HepG2 (cell line): ENCODE measurements around the gene WDR93. TPM values are rescaled to one million over a fixed set of nuclear protein-coding genes. Genes with fewer than 3 reads are reported as not detected.

ENCODE experiments used
- ATAC-seq: fragments of 200-7000 bp; cut with Tn5 transposase; 3 replicates; pipeline ENCODE4 v1.9.1; 2020; ENCODE audit warnings: mild to moderate bottlenecking, moderate library complexity
- BruUV-seq: library from RNA; stranded (reverse); fragments of 400-500 nt; replicated peaks from 2 replicates; lab custom pipeline; 2021; lab: Mats Ljungman, UMichigan
- CTCF ChIA-PET: fragments of 300-600 bp; formaldehyde crosslinking; extraction: SDS; loops from one replicate; lab custom pipeline; 2021; ENCODE audit warnings: low total read pairs, inconsistent platforms, low intra/inter-chr PET ratio; lab: Yijun Ruan, JAX
- POLR2A ChIA-PET: fragments of 350-600 bp; sonication (Branson Sonifier 250); formaldehyde crosslinking; loops from one replicate; lab custom pipeline; 2020; ENCODE audit warnings: antibody characterized with exemption, inconsistent platforms; lab: Yijun Ruan, JAX
- DNase-seq: peaks from one replicate; pipeline ENCODE4 v3.0.0-alpha.2; 2015; ENCODE audit warnings: low spot score
- FAIRE-seq: peaks from 3 replicates; lab custom pipeline; 2011; peaks lifted over from hg19 to GRCh38; lab: Jason Lieb, UNC
- H2AFZ ChIP-seq: one replicate; pipeline ENCODE4 v1.6.1; 2011; ENCODE audit warnings: low read length, inconsistent platforms
- H3K27ac ChIP-seq: fragments of 300-600 bp; 3 replicates; pipeline ENCODE4 v1.8.0; 2011; ENCODE audit warnings: mixed run types, mild to moderate bottlenecking, mixed read lengths, low read length, inconsistent platforms; ENCODE audit not compliant: insufficient read depth; ENCODE audit errors: extremely low read length
- H3K27me3 ChIP-seq, 2 experiments: fragments of 200-600 bp in 1 of 2; 2 replicates in 1 of 2; 3 replicates in 1 of 2; pipeline versions ENCODE4 v1.6.0 to v1.8.0; 2011; ENCODE audit warnings: low read length in 2 of 2, mild to moderate bottlenecking in 2 of 2, moderate library complexity in 2 of 2, inconsistent platforms in 1 of 2; ENCODE audit not compliant: insufficient read depth in 2 of 2, control insufficient read depth in 1 of 2
- H3K36me3 ChIP-seq, 2 experiments: fragments of 200-600 bp in 1 of 2; replicated peaks in 1 of 2; 2 replicates in 1 of 2; 3 replicates in 1 of 2; pipeline versions ENCODE4 v1.5.1 to v1.8.0; 2011; ENCODE audit warnings: low read length in 2 of 2, inconsistent platforms in 1 of 2; ENCODE audit not compliant: insufficient read depth in 2 of 2, control insufficient read depth in 1 of 2
- H3K4me1 ChIP-seq: 2 replicates; pipeline ENCODE4 v1.5.1; 2012; ENCODE audit warnings: low read length, inconsistent platforms; ENCODE audit not compliant: insufficient read depth
- H3K4me2 ChIP-seq: 2 replicates; pipeline ENCODE4 v1.6.0; 2011; ENCODE audit warnings: low read depth, low read length, inconsistent platforms
- H3K4me3 ChIP-seq, 3 experiments: fragments of 200-600 bp in 1 of 3; sonication (generic), shearing (Covaris generic) in 1 of 3; replicated peaks in 1 of 3; 2 replicates each; pipeline ENCODE4 v1.5.1; 2011 to 2016; ENCODE audit warnings: low read length in 3 of 3, inconsistent platforms in 2 of 3, low read depth in 2 of 3, mild to moderate bottlenecking in 2 of 3, control low read depth in 1 of 3, mixed read lengths in 1 of 3; ENCODE audit not compliant: insufficient read depth in 1 of 3
- H3K79me2 ChIP-seq: one replicate; pipeline ENCODE4 v1.6.1; 2011; ENCODE audit warnings: low read length, inconsistent platforms; ENCODE audit not compliant: insufficient read depth
- H3K9ac ChIP-seq: 2 replicates; pipeline ENCODE4 v1.6.0; 2011; ENCODE audit warnings: mild to moderate bottlenecking, low read depth, low read length, inconsistent platforms; ENCODE audit not compliant: insufficient read depth
- H3K9me3 ChIP-seq: 2 replicates; pipeline ENCODE4 v1.5.1; 2012; ENCODE audit warnings: mild to moderate bottlenecking, low read length
- H4K20me1 ChIP-seq: 2 replicates; pipeline ENCODE4 v1.6.0; 2011; ENCODE audit warnings: inconsistent platforms, mild to moderate bottlenecking, low read length, moderate library complexity; ENCODE audit not compliant: insufficient read depth
- PRMT3 ChIP-seq: sonication (generic); formaldehyde crosslinking; IDR thresholded peaks from 2 replicates; pipeline ENCODE4 v1.8.1; 2022; ENCODE audit warnings: low read depth, mild to moderate bottlenecking, moderate library complexity, missing genetic modification reagents, borderline replicate concordance
- RBM39 ChIP-seq: fragments of 200-400 bp; formaldehyde crosslinking; IDR thresholded peaks from one replicate; pipeline ENCODE4 v1.6.1; 2018; ENCODE audit warnings: antibody characterized with exemption, mild to moderate bottlenecking, low read depth, low read length; ENCODE audit not compliant: poor library complexity, severe bottlenecking
- TBX3 ChIP-seq: fragments of 450-650 bp; IDR thresholded peaks from 2 replicates; pipeline ENCODE4 v1.6.1; 2017; ENCODE audit warnings: antibody characterized with exemption, mild to moderate bottlenecking, inconsistent platforms, borderline replicate concordance
- WGBS: methylation state at CpG from one replicate; pipeline ENCODE4 v1.1.6; 2017; ENCODE audit warnings: low lambda C conversion rate; 5-methylcytosine and 5-hydroxymethylcytosine counted together
- in situ Hi-C: cut with HindIII; loops from 2 replicates; pipeline ENCODE4 v1.10.0; 2017; ENCODE audit warnings: low pct_unique_long_range_greater_than_20kb; ENCODE audit not compliant: extremely low pct_ligation_motif_present
- intact Hi-C: fragments of 100-400 bp; cut with micrococcal nuclease; formaldehyde crosslinking; loops from one replicate; pipeline ENCODE4 v1.10.0; 2022; ENCODE audit not compliant: unreplicated experiment
- polyA plus RNA-seq, 8 experiments: library from polyadenylated mRNA; depleted of rRNA in 3 of 8; stranded (reverse) in 7 of 8; unstranded in 1 of 8; fragments of >200 nt; fragmentation: Illumina TruSeq in 4 of 8; extraction: Trizol in 4 of 8; gene quantifications; 2 replicates each; pipeline versions ENCODE4 v1.2.1 to v1.2.3, GENCODE V29; 2011 to 2016; ENCODE audit warnings: low read depth in 4 of 8, missing spikeins in 1 of 8, mixed read lengths in 1 of 8; ENCODE audit not compliant: insufficient read depth in 1 of 8
- total RNA-seq, 5 experiments: library from RNA; depleted of rRNA; stranded (reverse); fragments of >200 nt; fragmentation: Illumina TruSeq; extraction: Trizol; gene quantifications; 2 replicates each; pipeline ENCODE4 v1.2.3, GENCODE V29; 2016; ENCODE audit warnings: low read depth in 1 of 5
- TF ChIP-seq, protein P1 (sequence below): sonication (generic); formaldehyde crosslinking; IDR thresholded peaks from 2 replicates; pipeline ENCODE4 v1.4.0; 2020; ENCODE audit warnings: mild to moderate bottlenecking, missing genetic modification reagents
- TF ChIP-seq, protein P2 (sequence below): sonication (generic); formaldehyde crosslinking; IDR thresholded peaks from 2 replicates; pipeline ENCODE4 v1.4.0; 2020; ENCODE audit warnings: missing genetic modification reagents
- TF ChIP-seq, protein P3 (sequence below): sonication (generic); formaldehyde crosslinking; IDR thresholded peaks from 2 replicates; pipeline ENCODE4 v1.4.0; 2020; ENCODE audit warnings: missing genetic modification reagents

The WDR93 gene
- total and polyA plus RNA-seq, 2 of the 13 experiments (the other 11 are each of a cell fraction or from before 2014, with no cell fraction given) = 0.07 TPM; not detected in 1

DNA sequence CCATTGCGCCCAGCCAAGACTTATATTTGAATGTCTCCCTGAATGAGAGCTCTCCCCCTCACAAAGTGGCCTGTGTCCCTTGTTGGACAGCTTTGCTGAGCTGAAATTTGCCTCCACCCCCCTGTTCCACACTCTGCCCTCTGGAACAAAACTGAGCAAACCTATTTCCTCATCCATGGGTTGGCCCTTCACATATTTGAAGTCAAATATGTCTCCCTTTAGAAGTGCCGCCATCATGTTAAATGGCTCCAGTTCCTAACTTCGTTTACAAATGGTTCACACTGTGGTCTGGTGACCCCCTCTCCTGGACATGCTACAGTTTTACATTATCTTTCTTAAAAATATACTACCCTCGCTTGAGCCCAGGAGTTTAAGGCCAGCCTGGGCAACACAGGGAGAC is 16.1 kb upstream of the WDR93 start (continued):
- TF ChIP-seq, protein P1, sequence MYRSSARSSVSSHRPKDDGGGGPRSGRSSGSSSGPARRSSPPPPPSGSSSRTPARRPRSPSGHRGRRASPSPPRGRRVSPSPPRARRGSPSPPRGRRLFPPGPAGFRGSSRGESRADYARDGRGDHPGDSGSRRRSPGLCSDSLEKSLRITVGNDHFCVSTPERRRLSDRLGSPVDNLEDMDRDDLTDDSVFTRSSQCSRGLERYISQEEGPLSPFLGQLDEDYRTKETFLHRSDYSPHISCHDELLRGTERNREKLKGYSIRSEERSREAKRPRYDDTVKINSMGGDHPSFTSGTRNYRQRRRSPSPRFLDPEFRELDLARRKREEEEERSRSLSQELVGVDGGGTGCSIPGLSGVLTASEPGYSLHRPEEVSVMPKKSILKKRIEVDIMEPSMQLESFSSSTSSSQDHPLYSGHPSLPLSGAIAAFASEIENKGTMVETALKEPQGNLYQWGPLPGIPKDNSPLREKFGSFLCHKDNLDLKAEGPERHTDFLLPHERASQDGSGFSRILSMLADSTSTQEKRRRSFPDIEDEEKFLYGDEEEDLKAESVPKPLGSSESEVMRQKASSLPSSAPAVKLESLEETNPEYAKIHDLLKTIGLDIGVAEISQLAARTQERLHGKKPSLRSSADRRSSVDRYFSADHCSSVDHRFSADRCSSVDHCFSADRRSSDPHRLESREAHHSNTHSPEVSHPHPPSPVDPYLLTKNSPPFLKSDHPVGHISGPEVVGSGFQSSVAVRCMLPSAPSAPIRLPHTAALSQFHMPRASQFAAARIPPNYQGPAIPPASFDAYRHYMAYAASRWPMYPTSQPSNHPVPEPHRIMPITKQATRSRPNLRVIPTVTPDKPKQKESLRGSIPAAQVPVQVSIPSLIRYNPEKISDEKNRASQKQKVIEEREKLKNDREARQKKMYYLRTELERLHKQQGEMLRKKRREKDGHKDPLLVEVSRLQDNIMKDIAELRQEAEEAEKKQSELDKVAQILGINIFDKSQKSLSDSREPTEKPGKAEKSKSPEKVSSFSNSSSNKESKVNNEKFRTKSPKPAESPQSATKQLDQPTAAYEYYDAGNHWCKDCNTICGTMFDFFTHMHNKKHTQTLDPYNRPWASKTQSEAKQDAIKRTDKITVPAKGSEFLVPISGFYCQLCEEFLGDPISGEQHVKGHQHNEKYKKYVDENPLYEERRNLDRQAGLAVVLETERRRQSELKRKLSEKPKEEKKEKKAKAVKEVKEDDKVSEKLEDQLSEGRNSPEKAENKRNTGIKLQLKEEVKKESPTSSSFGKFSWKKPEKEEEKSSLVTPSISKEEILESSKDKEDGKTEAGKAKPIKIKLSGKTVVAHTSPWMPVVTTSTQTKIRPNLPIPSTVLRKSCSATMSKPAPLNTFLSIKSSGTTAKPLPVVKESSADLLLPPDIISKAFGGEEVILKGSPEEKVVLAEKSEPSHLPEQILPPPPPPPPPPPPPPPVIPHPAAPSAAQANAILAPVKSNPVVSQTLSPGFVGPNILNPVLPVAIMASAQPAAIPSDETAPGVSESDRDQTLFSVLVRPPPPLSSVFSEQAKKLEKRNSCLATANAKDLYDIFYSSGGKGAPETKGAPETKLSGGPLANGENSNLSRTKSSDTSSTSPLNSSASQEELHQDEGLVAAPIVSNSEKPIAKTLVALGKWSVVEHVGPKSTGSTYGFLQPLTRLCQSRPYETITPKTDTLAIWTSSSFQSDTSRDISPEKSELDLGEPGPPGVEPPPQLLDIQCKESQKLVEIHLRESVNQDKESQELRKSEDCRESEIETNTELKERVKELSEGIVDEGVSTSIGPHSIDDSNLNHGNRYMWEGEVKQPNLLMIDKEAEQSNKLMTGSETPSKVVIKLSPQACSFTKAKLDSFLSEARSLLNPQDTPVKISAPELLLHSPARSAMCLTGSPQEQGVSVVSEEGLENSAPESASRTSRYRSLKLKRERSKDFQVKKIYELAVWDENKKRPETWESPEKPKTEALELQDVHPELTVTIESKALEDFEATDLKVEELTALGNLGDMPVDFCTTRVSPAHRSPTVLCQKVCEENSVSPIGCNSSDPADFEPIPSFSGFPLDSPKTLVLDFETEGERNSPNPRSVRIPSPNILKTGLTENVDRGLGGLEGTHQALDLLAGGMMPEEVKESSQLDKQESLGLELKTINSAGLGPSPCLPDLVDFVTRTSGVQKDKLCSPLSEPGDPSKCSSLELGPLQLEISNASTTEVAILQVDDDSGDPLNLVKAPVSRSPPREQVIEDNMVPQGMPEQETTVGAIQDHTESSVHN (CRISPR knock-in tag) = no peak
- TF ChIP-seq RBM39 = no peak
- no peak for TF ChIP-seq TBX3

DNA sequence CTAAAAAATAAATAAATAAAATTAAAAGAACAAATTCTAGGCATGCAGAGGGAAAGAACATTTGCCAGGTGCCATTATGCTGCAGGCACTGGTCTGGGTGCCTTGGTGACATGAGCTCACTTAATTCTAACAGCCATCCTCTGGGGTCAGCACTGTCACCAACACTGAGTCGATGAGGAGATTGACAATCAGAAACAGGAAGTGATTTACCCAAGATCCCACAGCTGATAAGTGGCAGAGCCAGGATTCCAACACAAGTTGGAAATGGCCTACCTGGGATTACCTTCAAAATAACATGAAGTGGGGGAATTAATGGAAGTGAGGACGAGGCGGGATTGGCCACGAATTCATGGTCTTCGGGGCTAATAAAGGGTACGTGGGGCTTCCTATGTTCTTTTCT is 15.0 kb upstream of the WDR93 start:
- no peak for ATAC-seq
- Histone ChIP-seq H3K9me3 (no peaks in the 10 kb centered on the region), H3K79me2 (no peaks in the 10 kb centered on the region), H2AFZ (no peak overlapping the region), H3K4me1 (peaks cover 51% of the 10 kb centered on the region), H4K20me1 (no peaks in the 10 kb centered on the region), H3K4me3 (no peak overlapping the region), H3K4me2 (no peak overlapping the region), H3K9ac (no peak overlapping the region), H3K36me3 (no peaks in the 10 kb centered on the region), H3K27me3 (no peaks in the 10 kb centered on the region), H3K27ac (no peak overlapping the region)
- FAIRE-seq = no peak
- no peak for DNase-seq
- WGBS = 82% methylated on average over 6 of the region's 6 CpGs
- CTCF ChIA-PET = interaction anchor here (2.5 kb wide), 1 partner anchor 28 kb away, joined by 28 read pairs; no protein-coding TSS in a partner anchor
- in situ Hi-C loops = no loop called here
- intact Hi-C loops = loop anchor here (10.0 kb wide), 1 partner anchor 181 kb away; the partner anchor contains the start of gene RHCG
- no TSS peak for BruUV-seq
- POLR2A ChIA-PET = no interaction called here
- no peak for TF ChIP-seq PRMT3
- TF ChIP-seq, protein P2, sequence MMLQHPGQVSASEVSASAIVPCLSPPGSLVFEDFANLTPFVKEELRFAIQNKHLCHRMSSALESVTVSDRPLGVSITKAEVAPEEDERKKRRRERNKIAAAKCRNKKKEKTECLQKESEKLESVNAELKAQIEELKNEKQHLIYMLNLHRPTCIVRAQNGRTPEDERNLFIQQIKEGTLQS (CRISPR knock-in tag) = no peak
- TF ChIP-seq, protein P3, sequence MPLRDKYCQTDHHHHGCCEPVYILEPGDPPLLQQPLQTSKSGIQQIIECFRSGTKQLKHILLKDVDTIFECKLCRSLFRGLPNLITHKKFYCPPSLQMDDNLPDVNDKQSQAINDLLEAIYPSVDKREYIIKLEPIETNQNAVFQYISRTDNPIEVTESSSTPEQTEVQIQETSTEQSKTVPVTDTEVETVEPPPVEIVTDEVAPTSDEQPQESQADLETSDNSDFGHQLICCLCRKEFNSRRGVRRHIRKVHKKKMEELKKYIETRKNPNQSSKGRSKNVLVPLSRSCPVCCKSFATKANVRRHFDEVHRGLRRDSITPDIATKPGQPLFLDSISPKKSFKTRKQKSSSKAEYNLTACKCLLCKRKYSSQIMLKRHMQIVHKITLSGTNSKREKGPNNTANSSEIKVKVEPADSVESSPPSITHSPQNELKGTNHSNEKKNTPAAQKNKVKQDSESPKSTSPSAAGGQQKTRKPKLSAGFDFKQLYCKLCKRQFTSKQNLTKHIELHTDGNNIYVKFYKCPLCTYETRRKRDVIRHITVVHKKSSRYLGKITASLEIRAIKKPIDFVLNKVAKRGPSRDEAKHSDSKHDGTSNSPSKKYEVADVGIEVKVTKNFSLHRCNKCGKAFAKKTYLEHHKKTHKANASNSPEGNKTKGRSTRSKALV (CRISPR knock-in tag) = no peak
